ENCODE data around the gene ATP6V0D1.
"Not testable (repeated sequence)": the region's sequence is repeated elsewhere in the genome, so short reads cannot be mapped to it uniquely, and the experiment has no call there.

ATP6V0D1 gene

DNA sequence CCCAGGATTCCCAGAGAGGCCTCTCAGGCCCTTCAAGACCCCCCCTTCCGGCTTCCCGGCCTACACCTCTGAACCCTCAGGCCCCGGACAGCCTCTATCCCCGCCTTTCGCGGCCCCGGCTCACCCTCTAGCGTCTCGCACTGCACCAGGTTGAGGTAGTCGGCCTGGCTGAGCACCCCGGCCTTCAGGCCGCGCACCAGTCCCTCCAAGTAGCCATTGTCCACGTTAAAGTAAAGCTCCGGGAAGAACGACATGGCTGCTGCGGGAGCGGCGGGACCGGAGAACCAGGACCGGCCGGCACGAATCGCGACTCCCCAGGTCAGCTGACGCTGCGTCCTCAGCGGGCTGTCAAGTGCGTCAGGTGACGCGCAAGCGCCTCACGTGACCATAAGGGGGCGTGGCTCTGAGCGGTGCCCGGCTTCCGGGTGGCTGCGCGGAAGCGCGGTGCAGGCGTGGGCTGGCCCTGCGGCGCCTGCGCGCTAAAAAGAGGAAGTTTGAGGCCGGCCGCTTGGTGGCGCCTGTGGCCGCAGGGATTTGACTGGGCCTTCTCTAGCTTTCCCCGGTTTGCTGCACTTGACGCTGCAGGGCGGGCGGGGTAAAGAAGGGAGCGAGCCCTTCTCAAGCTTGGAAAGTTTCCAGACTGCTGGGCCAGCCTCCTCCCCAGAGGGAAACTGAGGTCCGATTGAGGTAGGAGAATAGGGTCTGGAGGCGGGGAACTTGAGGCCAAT lies at the start of gene ATP6V0D1:
Gene ATP6V0D1 (minus strand): TSS at position 325 of the 728 bp plus-strand sequence. CDS start 71 bp downstream, at position 254.
- DNase-seq (ENCODE audit: low spot score): peak; percentile 92

DNA sequence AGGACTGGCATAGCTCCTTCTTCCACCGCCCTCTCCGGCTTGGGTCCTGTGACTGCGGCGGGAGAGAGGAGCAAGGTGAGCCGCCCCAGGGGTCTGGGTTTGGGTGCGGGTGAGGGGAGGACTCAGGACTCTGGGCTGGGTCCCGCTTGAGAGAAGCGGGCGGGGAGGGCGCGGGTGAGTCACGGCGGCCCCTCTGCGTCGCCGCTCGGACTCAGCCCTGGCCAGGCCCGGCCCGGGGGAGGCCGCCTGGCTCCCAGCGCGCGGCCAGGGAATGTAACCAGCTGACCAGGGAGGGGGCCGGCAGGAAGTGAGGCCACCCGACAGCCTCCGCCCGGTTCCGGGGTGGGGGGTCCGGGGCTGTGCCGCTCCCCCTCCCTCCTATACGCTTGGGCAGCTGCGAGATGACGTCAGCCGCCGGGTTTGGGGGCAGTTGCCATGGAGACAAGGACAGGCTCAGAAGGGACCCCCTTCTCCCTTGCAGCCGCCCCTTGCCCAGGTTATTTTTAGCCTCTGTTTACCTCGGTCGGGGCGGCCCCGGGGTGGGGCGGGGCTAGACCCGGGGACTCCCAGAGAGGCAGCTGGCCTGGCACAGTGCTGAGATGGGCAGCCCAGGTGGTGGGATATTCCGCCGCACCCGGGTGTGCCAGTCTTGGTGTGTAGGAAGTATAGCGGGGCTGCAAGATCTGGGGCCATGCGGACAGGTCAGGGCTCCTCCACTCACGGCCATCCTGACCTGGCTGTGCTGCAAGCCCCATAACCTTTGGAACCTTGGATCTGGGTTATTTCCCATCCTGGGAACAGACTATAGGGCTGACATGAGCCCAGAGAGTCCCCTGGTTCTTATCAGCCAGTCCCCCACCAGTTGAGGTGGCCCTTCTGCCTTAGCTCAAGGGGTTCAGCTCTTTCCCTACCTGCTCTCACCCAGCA lies 49.3 kb upstream of the ATP6V0D1 start:
- DNase-seq (ENCODE audit: low spot score): no peak

DNA sequence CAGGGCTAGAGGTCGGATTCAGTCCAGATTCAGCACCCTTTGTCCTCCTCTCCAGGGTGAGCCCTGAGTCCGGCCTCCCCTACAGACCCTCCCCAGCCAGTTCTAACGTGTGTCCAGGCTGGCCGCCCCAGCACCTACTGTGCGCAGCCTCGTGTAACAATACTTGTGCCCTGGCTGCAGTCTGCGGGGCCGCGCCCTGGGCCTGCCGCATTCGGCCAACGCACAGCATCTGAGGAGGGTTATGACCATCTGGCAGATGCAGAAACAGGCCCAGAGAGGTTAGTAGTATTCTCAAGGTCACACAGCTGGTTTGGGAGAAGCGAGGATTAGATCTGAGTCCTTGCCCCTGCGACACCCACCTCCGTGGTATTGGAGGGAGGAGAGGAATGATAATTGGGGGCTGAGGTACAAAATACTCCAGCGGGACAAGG lies 48.6 kb upstream of the ATP6V0D1 start:
- DNase-seq (ENCODE audit: low spot score): no peak

DNA sequence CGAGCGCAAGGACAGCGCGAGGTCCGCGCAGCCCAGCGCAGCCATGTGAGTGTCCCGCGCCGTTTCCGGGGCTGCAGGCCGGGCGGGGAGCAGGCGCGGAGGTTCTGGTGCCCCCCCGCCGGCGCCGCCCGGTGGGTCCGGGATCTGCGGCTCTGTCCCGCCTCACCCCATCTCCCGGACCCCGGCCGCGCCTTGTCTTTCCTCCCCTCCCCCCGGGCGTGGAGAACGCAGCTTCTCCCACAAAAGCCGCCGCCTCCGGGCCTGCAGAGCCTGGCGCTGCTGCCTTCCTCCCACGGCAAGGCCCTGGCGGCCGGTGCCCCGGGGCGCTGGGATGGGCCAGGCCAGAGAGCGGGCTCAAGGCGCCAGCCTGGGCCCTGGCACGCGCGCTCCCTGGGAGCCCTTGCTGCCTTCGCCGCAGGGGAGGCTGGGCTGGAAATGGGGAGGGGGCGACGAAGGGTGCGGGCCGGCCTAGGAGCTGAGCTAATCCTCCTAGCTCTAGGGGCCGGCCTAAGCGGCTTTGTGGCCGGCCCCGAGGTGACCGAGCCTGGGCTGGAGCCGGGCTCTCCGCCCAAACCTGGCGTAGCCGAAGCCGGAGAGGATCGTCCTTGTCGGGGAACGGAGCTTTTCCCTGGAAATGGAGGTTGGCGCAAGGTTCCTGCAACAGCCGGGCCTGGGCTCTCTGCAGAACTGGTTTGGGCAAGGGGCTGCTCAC lies 48.1 kb upstream of the ATP6V0D1 start:
- no peak for DNase-seq (ENCODE audit: low spot score)

DNA sequence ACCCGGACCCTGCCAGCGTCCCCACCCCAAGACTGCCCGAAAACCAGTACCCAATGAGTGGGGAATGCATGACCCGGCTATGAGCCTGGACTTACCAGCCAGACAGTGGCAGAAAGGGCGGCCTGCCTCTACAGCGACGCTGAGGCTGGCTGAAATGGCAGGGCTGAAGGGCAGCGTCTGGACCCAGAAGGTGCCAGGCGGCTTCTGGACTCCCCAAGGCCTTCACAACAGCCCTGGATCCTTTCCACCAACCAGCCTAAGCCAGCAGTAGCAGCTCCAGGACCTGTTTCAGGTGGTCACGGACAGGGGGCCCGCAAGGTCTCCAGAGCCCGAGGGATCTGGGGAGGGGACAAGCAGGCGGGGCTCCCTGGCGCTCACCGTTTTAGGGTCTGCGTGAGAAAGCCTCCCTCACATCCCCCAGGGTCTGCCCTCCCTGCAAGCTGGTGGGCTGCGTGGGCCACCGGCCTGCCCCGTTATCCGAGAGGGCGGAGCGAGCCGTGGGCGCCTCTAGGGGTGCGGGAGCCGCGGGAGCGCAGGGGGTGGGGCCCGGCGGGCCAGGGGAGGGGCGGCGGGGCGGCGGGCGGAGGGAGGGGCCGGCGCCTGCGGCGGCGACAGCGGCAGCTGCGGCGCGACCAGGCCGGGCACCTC lies 47.4 kb upstream of the ATP6V0D1 start, which contains the start of gene RIPOR1:
Gene RIPOR1 (plus strand): TSS at position 608 of the 648 bp plus-strand sequence. CDS start 9,618 bp downstream, outside the sequence.
- DNase-seq (ENCODE audit: low spot score): peak; percentile 43

DNA sequence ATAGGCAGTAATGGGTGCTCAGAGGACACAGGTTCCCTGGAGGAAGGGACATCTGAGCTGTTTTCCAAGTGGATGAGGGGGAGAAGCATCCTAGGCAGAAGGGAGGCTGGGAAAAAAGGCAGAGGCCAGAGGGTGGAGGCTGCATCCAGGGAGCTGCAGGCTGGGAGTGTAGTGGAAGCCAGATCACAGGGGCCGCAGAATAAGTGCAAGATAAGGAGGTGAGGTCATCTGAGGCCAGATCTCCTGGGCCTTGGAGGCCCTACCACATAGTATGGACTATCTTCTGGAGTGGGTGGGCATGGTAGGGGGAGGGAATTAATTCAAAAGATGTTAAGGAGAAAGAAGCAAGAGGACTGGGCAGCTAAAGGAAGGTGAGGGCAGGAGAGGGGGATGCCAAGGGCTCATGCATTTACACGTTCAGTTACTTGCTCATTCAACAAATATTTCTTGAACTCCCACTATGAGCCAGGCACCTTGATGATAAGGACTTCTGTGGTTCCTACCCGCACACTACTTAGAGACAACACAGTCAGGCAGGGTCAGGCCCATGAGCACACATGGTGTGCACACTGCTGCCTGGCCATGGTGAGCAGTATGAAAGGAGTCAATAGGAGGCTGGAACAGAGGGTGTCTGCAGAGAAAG lies 45.3 kb upstream of the ATP6V0D1 start:
- DNase-seq (ENCODE audit: low spot score): no peak

DNA sequence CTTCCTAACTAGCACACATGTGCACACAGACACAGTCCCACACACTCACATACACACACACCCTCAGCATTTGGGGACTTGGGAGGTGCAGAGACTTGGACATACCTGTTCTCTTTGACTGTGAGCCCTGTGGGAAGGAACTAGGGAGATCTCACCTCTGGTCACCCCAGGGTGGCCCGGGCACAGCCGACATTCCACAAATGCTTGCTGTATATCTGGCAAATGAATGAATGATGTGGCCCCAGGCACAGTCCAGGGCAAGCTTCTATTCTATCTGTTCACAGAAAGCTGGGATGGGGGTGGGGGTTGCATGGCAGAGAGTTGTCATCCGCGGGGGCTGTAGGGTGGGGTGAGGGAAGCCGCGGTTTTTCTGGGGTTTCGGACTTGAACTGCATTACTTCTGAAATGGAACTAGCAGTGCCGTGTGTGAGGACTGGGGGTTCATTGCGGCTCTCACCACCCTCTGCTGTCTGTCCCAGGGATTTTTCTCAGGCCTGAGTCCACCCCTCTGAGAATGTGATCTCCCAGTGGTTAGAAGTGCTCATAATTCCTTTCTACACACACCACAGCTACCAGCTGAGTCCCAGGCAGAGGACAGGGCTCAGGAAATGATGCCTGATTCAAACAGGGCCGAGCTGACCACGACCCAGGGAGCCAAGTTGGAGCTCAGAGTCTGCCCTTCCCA lies 44.4 kb upstream of the ATP6V0D1 start:
- no peak for DNase-seq (ENCODE audit: low spot score)

DNA sequence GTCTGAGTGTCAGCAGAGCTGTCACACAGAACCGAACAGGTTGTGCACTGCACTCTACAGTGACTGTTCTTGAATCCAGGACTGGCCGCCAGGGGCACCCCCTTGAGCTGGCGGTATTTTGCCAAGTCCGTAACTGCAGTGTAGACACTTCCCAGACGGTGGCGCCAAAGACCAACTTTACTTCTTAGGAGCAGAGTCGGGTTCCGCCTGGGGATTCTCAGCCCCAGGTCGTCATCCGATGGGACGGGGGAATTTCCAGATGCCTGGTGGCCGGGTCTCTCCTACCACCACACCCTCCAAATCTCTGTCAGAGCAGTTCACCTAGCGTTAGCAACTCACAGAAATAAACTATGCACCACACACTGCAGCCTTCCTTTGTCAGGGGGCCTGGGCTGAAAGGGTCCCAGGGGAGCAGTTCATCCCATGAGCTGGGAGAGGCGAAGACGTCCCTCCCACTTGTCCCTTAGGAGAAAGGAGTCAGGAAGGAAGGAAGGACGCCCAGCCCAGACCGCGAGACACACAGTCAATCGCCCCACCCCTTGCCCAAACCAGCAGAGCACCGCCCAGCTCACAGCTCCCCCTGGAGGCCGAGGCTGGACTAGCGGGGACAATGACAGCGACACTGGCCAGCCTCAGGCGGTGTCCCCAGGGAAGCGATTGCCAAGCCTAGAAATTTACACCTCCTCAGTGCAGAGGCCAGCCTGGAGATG lies 40.3 kb upstream of the ATP6V0D1 start:
- peak; percentile 91 for DNase-seq (ENCODE audit: low spot score)

DNA sequence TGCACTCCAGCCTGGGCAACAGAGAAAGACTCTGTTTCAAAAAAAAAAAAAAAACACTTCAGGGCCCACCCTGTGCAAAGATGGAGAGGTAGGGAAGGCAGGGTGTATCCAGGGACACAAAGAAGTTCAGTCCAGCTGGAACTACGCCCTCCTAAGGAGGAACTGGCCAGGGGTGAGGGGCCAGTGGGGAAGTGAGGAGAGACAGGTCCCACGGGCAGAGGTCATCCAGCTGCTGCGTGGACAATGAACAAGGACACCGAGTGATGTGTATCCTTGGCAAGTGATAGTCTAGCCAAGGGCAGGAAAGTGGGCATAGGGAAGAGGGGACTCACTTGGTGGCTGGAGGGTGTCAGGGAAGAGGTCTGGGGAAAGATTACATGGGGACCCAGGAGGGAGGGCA lies 38.3 kb upstream of the ATP6V0D1 start:
- no peak for DNase-seq (ENCODE audit: low spot score)

DNA sequence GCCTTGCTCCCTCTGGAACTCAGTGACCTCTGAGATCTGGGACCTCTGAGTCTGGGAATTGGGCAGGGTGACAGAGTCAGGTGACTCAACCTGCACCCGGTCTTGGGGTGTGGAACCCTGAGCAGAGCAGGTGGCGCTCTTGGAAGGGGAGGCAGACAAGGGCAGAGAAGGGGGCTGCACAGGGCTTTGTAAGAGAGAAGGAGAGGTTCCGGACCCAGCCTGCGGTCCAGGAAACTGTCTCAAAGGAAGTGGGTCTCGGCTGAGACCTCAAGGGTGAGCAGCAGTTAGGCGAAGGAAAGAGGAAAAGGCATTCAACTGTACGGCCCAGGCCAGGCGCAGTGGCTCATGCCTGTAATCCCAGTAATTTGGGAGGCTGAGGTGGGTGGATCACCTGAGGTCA lies 37.7 kb upstream of the ATP6V0D1 start:
- DNase-seq (ENCODE audit: low spot score): no peak

DNA sequence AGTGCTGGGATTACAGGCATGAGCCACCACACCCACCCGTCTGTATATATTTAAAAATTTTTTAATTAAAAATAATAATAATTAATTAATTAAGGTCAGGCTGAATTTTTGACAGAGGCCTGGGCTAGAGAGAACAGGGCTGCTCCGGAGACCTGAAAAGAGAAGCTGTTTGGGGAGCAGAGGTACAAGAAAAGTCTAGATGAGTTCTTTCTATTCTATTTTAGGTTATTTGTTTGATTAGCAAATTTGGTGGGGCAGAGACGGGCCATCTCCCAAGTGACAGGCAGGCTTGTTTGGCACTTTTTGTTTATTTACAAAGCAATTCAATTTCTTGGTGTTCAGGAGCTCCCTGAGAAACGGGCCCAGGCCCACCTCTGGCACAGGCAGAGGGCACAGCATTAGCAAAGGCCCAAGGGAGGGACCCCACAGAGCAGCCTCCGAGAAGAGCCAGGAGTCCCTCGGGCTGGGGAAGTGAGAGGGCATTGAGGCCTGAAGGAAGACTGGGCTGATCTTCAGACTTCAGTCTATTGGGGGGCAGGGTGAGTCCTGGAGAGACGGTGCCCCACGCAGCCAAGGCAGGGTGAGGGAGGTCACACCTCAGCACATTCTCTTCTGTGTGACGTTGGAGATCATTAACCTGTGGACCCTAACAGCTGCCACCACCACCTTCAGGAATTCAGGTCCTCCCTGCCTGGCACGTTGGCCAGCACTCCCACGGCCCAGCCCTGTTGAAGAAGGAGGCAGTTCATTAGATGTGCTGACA lies 36.9 kb upstream of the ATP6V0D1 start:
- DNase-seq (ENCODE audit: low spot score): no peak

DNA sequence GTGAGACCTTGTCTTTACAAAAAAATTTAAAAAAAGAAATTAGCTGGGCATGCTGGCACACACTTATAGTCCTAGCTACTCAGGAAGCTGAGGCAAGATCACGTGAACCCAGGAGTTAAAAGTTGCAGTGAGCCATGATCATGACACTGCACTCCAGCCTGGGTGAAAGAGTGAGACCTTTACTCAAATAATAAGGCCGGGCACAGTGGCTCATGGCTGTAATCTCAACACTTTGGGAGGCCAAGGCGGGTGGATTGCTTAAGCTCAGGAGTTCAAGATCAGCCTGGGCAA lies 36.1 kb upstream of the ATP6V0D1 start:
- no peak for DNase-seq (ENCODE audit: low spot score)

DNA sequence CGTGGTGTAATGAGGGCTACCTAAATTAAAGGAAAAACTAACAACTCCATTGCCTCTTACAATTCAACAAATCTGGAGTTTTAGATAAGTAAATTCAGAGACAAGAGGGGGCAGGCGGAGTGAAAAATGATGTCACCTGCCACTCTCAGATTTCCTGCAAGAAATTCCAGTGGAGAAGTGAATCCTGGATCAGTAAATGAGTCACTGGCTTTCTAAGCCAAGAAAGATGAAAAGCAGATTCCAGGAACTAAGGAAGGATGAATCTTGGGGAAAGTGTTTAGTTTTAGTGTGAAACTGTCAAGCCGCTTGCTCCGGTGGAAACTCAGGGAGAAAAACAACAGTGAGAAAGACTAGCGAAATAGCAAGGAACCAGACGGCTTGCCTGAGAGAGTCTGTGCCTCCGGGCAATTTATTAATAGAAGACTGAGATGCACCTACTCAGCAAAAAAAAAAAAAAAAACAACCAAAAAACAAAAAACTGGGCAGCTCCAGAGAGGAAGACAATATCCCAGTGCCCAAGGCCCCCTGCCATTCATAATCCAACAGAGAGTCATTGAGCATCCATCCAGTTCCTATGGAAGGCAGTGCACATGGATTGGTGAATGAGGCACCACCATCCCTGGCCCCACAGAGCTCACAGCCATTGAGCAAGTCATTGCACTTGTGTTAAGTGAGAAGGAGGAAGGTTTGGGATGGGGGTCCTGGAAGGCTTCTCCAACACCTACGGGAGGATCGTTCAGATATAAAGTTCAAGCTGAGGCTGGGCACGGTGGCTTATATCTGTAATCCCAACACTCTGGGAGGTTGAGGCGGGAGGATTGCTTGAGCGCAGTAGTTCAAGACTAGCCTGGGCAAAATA lies 35.6 kb upstream of the ATP6V0D1 start:
- DNase-seq (ENCODE audit: low spot score): no peak

DNA sequence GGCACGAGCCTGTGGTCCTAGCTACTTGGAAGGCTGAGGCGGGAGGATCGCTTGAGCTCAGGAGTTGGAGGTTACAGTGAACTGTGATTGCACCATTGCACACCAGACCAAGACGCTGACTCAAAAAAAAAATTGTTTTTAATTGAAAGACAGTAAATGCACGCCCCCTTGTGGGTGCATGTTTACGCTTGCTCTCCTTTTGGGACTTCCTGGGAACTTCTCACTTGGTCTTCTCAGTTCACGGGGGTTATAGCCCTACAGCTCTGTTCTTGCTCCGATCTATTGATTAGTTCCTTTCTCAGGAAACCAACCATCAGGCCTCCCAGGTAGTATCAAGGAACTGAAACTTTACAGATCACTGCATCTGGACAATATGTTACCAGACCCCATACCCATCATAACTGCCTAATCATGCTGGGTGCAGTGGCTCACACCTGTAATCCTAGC lies 33.4 kb upstream of the ATP6V0D1 start:
- peak; percentile 75 for DNase-seq (ENCODE audit: low spot score)

DNA sequence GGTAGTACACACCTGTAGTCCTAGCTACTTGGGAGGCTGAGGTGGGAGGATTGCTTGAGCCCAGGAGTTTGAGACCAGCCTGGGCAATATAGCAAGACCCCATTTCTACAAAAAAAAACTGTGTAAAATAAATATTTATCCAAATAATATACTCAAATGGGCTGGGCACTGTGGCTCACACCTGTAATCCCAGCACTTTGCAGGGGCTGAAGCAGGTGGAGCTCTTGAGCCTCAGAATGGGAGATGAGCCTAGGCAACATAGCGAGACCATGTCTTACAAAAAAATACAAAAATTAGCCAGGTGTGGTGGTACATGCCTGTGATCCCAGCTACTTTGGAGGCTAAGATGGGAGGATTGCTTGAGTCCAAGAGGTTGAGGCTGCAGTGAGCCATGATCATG lies 32.9 kb upstream of the ATP6V0D1 start:
- not testable (repeated sequence) for DNase-seq (ENCODE audit: low spot score)

DNA sequence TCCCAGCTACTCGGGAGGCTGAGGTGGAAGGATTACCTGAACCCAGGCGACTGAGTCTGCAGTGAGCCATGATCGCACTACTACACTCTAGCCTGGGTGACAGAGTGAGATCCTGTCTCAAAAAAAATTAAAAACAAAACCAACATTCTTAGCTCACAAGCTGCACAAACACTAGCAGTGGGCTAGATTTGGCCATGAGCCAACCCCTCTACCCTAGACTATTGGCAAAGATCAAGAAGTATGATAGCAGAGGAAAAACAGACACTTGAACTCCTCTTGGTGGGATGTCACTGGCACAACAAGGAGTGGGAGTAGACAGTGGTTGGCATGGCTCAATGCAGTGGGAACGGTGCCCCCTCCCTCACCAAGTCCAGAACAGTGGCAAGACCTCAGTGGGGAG lies 28.1 kb upstream of the ATP6V0D1 start:
- DNase-seq (ENCODE audit: low spot score): no peak

DNA sequence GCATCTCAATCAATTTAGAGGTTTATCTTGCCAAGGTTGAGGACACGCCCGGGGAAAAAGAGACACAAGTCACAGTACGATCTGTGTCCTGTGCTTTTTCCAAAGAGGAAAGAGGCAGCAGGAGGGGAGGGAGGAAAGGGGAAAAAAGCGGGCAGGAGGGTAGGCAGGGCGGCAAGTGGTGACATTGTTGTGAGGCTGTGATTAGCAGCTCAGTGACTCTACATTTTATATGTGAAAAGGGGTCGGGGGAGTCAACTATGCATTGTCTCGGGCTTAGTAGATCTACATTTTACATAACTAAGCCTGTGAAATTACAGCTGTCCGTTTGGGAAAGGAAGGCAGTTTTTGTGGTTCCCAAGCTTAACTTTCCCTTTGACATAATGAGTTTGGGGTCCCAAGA lies 25.5 kb upstream of the ATP6V0D1 start:
- DNase-seq (ENCODE audit: low spot score): no peak
